Effector memory CD8-positive, alpha-beta T cell (primary cell): ENCODE measurements around the gene STPG1.
A peak's percentile ranks its signal among the peaks of the same experiment; 100 is the strongest.

ENCODE experiments used
- ATAC-seq: fragments of 150-1000 bp; cut with Tn5 transposase; replicated peaks from 2 replicates; pipeline ENCODE4 v1.10.0; 2021; ENCODE audit warnings: mild to moderate bottlenecking, moderate library complexity
- DNase-seq, 3 experiments: peaks; one replicate each; pipeline ENCODE4 v3.0.0; 2021
- H3K27ac Mint-ChIP-seq, 2 donors: one replicate each; pipeline ENCODE4 v1.8.0; 2022; ENCODE audit warnings: mild to moderate bottlenecking in 2 of 2, mixed read lengths in 2 of 2, moderate library complexity in 2 of 2
- H3K27me3 Mint-ChIP-seq, 2 donors: one replicate each; pipeline ENCODE4 v1.8.0; 2022; ENCODE audit warnings: mixed read lengths in 2 of 2
- H3K36me3 Mint-ChIP-seq: one replicate; pipeline ENCODE4 v1.8.0; 2022; ENCODE audit warnings: mild to moderate bottlenecking, moderate library complexity, mixed read lengths; ENCODE audit not compliant: insufficient read depth
- H3K4me1 Mint-ChIP-seq, 2 donors: one replicate each; pipeline ENCODE4 v1.8.0; 2022; ENCODE audit warnings: low read depth in 2 of 2, mixed read lengths in 2 of 2
- H3K4me3 Mint-ChIP-seq, 2 donors: one replicate each; pipeline ENCODE4 v1.8.0; 2022; ENCODE audit warnings: mild to moderate bottlenecking in 2 of 2, mixed read lengths in 2 of 2, moderate library complexity in 2 of 2
- H3K9me3 Mint-ChIP-seq, 2 donors: one replicate each; pipeline ENCODE4 v1.8.0; 2022; ENCODE audit warnings: mixed read lengths in 2 of 2

Gene STPG1

GRCh38 chr1:24348196-24348595, 65.4 kb downstream of the STPG1 start:
- Mint-ChIP-seq H3K4me3 (no peak overlapping the region), H3K36me3 (no peaks in the 10 kb centered on the region), H3K27me3 (peaks cover 0 to 44% of the 10 kb centered on the region in 2 donors), H3K9me3 (no peaks in the 10 kb centered on the region), H3K27ac (no peak overlapping the region), H3K4me1 (peaks cover 5 to 12% of the 10 kb centered on the region in 2 donors)
- ATAC-seq: no peak
- no peak for DNase-seq

GRCh38 chr1:24347159-24347934, 66.2 kb downstream of the STPG1 start:
- no peak for ATAC-seq
- no peak overlapping the region for H3K27ac Mint-ChIP-seq
- H3K4me3 Mint-ChIP-seq: no peak overlapping the region
- peaks cover 5 to 12% of the 10 kb centered on the region in 2 donors for H3K4me1 Mint-ChIP-seq
- DNase-seq: no peak
- peaks cover 0 to 48% of the 10 kb centered on the region in 2 donors for H3K27me3 Mint-ChIP-seq
- H3K36me3 Mint-ChIP-seq: no peaks in the 10 kb centered on the region
- H3K9me3 Mint-ChIP-seq: no peaks in the 10 kb centered on the region

- H3K9me3 Mint-ChIP-seq: no peaks in the 10 kb centered on the region
- H3K27me3 Mint-ChIP-seq: peaks cover 0 to 56% of the 10 kb centered on the region in 2 donors
- no peak overlapping the region for H3K4me3 Mint-ChIP-seq
- H3K36me3 Mint-ChIP-seq: no peaks in the 10 kb centered on the region
- H3K27ac Mint-ChIP-seq: peak overlapping the region in 1 of 2 donors; percentile 33
- ATAC-seq: no peak
- peaks cover 0 to 1% of the 10 kb centered on the region in 2 donors for H3K4me1 Mint-ChIP-seq
- no peak for DNase-seq
Observed at GRCh38 chr1:24345334-24345733, 68.2 kb downstream of the STPG1 start.

DNA sequence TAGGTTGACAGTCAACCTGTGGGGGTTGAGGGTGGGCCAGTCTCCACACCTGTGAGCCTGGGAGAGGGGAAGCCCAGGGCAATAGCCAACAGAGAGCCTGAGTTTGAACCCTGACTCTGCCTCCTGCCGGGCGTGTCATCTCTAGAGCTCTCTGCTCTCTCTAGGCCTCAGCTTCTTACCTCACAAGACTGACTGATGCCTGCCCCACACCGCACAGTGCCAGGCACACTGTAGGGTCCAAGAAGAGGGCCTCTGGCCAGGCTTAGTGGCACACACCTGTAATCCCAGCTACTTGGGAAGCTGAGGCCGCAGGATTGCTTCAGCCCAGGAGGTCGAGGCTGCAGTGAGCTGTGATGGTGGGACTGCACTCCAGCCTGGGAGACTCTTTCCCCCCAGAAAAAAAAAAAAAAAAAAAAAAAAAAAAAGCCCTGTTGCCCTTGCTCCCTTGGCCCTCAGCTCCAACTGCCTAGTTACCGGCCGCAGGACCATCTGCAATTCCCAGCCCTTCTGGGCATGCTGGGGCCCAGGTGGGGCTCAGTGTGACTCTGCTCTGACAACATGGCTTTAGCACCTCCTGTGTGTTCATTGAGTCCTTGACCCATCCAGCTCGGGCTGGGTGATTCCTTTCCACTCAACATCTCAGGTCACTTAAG, 69.4 kb downstream of the STPG1 start:
- no peaks in the 10 kb centered on the region for H3K9me3 Mint-ChIP-seq
- peaks cover 0 to 65% of the 10 kb centered on the region in 2 donors for H3K27me3 Mint-ChIP-seq

DNA sequence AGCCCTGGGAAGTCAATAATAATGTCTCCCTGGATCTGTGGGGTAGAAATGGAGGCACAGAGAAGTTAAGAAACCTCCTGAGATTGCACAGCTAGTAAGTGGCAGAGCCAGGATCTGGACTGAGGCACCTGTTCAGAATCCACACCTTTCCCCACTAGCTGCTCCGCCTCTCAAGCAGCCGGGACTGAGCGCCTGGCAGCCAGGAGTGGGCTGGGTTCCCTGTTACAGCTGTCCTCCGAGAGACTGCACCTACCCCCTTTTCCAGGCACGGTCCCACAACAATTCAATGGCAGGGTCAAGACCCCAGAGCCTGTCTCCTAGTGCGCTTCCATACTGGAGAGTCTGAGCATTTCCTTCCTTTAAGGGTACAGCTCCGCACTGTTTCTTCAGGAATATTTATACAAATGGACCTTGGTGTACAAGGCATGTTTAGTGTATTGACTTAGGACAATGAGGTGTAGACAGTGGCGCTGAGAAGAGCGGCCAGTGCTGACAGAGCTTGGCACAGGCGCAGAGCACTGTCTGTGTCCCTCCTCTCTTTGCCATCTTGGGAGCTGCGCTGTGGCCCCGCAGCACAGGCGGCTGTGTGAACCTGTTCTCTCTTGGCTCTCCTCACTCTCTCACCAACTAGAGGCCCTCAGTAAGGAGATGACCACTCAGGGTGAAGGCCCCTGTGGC, 70.0 kb downstream of the STPG1 start:
- no peak overlapping the region for H3K4me3 Mint-ChIP-seq
- H3K4me1 Mint-ChIP-seq: no peaks in the 10 kb centered on the region
- DNase-seq: no peak
- no peak overlapping the region for H3K27ac Mint-ChIP-seq
- peaks cover 0 to 62% of the 10 kb centered on the region in 2 donors for H3K27me3 Mint-ChIP-seq
- no peaks in the 10 kb centered on the region for H3K9me3 Mint-ChIP-seq
- H3K36me3 Mint-ChIP-seq: peaks cover 2% of the 10 kb centered on the region
- no peak for ATAC-seq

More for the DNA sequence above, 69.4 kb downstream of the STPG1 start:
- no peak overlapping the region for H3K27ac Mint-ChIP-seq
- no peak for DNase-seq
- no peaks in the 10 kb centered on the region for H3K4me1 Mint-ChIP-seq
- no peak for ATAC-seq
- H3K4me3 Mint-ChIP-seq: no peak overlapping the region
- no peaks in the 10 kb centered on the region for H3K36me3 Mint-ChIP-seq

- Mint-ChIP-seq H3K9me3 (no peaks in the 10 kb centered on the region), H3K4me1 (peaks cover 0 to 2% of the 10 kb centered on the region in 2 donors), H3K4me3 (no peak overlapping the region), H3K27ac (no peak overlapping the region), H3K36me3 (peaks cover 2% of the 10 kb centered on the region), H3K27me3 (peaks cover 4 to 57% of the 10 kb centered on the region in 2 donors)
- ATAC-seq: no peak
- DNase-seq: no peak
Observed at GRCh38 chr1:24341260-24341659, 72.3 kb downstream of the STPG1 start.

DNA sequence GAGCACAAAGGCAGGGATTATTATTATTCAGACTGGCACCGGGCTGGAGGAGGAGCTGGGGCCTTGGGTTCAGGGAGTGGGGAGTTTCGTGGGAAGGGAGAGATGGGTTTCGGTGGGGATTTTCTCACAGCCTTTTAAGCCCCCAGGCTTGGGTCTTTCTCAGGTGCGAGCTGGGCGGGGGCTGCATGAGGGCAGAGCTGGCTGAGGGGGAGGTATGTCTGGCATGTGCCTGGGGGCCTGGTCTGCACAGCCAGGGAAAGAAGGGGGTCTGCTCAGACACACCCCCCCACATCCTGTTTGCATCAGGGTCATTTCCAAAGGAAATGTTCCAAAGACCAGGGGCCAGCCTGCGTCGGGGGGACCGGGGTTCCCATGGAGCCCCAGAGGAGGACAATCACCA, 72.8 kb downstream of the STPG1 start:
- no peaks in the 10 kb centered on the region for H3K9me3 Mint-ChIP-seq
- no peak overlapping the region for H3K27ac Mint-ChIP-seq
- no peak overlapping the region for H3K4me3 Mint-ChIP-seq
- peaks cover 2% of the 10 kb centered on the region for H3K36me3 Mint-ChIP-seq
- ATAC-seq: no peak
- H3K27me3 Mint-ChIP-seq: peaks cover 8 to 56% of the 10 kb centered on the region in 2 donors
- DNase-seq: no peak
- H3K4me1 Mint-ChIP-seq: peaks cover 0 to 2% of the 10 kb centered on the region in 2 donors

GRCh38 chr1:24339996-24340395, 73.6 kb downstream of the STPG1 start:
- H3K4me3 Mint-ChIP-seq: no peak overlapping the region
- peaks cover 2% of the 10 kb centered on the region for H3K36me3 Mint-ChIP-seq
- H3K9me3 Mint-ChIP-seq: no peaks in the 10 kb centered on the region
- peaks cover 8 to 48% of the 10 kb centered on the region in 2 donors for H3K27me3 Mint-ChIP-seq
- DNase-seq (no peak), ATAC-seq (no peak)
- no peak overlapping the region for H3K27ac Mint-ChIP-seq
- peaks cover 0 to 2% of the 10 kb centered on the region in 2 donors for H3K4me1 Mint-ChIP-seq

DNA sequence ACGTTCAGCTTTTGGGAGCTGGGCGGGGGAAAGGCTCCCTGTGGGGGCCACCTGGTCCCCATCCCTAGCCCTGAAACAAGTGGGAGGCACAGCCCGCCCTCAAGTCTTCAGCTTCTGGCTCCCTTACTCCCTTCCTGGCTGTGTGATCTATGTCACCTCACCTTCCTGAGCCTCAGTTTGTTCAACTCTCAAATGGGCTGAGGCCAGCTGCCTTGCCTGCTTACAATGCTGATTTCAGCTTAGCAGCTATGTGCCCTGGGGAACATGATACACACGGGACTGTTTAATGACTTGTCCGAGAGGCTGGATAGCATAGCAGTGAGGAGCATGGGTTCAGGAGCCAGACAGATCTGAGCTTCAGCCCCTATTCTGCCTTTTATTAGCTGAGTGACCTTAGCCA, 75.1 kb downstream of the STPG1 start:
- Mint-ChIP-seq H3K27ac (no peak overlapping the region), H3K4me3 (no peak overlapping the region), H3K9me3 (no peaks in the 10 kb centered on the region), H3K27me3 (peaks cover 8 to 50% of the 10 kb centered on the region in 2 donors), H3K36me3 (peaks cover 2% of the 10 kb centered on the region), H3K4me1 (peaks cover 0 to 2% of the 10 kb centered on the region in 2 donors)
- ATAC-seq (no peak), DNase-seq (no peak)

DNA sequence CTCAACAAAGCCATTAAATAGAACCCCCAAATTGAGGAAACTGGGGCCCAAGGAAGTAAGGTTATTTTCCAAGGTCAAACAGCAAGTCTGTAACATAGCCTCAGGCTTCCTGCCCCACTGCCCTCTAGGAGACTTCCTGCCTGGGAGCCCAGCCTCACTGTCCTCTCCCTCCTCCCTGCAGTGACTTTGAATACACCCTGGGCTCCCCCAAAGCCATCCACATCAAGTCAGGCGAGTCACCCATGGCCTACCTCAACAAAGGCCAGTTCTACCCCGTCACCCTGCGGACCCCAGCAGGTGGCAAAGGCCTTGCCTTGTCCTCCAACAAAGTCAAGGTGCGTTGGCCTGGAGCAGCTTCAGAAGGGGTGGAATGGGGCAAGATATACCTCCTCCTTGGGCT, 76.1 kb downstream of the STPG1 start:
- no peak overlapping the region for H3K4me3 Mint-ChIP-seq

GRCh38 chr1:24336075-24336474, 77.5 kb downstream of the STPG1 start:
- Mint-ChIP-seq H3K27me3 (peaks cover 8 to 49% of the 10 kb centered on the region in 2 donors), H3K4me3 (no peak overlapping the region), H3K4me1 (peaks cover 0 to 2% of the 10 kb centered on the region in 2 donors), H3K36me3 (peaks cover 2% of the 10 kb centered on the region), H3K9me3 (no peaks in the 10 kb centered on the region), H3K27ac (no peak overlapping the region)
- ATAC-seq (no peak), DNase-seq (no peak)

More for the DNA sequence above, 76.1 kb downstream of the STPG1 start:
- Mint-ChIP-seq H3K9me3 (no peaks in the 10 kb centered on the region), H3K4me1 (peaks cover 0 to 2% of the 10 kb centered on the region in 2 donors), H3K27ac (no peak overlapping the region), H3K27me3 (peaks cover 8 to 44% of the 10 kb centered on the region in 2 donors), H3K36me3 (peaks cover 2% of the 10 kb centered on the region)
- DNase-seq (no peak), ATAC-seq (no peak)

DNA sequence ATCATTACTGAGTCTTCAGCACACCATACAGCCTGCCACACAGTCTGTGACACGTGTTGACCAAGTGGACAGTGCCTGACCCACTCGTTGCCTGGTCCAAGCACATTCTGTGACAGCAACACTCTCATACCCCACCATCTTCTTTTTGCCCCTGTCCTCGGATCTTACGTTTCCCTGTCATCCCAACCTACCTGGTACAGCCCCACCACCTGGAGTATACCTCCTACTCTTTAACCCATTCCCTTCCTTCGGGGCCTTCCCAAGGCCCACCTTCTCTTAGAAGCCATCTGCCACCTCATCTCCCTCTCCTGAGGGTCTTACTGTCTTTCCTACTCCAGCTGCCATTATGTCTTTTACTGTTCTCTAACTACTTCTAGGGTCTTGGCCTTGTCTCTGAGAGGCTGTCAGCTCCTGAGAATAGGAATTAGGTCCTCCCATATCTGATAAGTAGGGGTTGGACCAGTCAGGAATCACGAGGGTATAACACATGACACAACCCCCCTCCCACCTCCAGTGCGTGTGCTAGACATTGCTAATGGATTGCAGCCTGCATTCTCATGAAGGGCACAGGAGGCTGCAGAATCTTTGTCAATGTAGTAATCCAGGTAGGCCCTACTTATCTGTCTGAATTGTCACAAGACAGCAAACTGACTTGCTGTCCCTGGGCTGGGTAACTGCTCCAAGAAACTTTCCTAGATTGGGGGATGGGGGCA, 81.5 kb downstream of the STPG1 start:
- Mint-ChIP-seq H3K9me3 (no peaks in the 10 kb centered on the region), H3K36me3 (no peaks in the 10 kb centered on the region), H3K27me3 (peaks cover 8 to 30% of the 10 kb centered on the region in 2 donors), H3K4me3 (no peak overlapping the region), H3K4me1 (no peaks in the 10 kb centered on the region), H3K27ac (no peak overlapping the region)
- no peak for DNase-seq
- no peak for ATAC-seq
